Breast epithelium (tissue), 3 donors: ENCODE measurements around the gene RNF126.

Experiments
- POLR2A ChIP-seq: fragments of 450-650 bp; IDR thresholded peaks from one replicate; pipeline ENCODE4 v1.6.1; 2016; ENCODE audit warnings: antibody characterized with exemption, mild to moderate bottlenecking, moderate library complexity
- TF ChIP-seq, protein P1 (sequence below), 3 donors: fragments of 450-650 bp; IDR thresholded peaks; one replicate each; pipeline ENCODE4 v1.5.1; 2016 to 2017; ENCODE audit warnings: antibody characterized with exemption in 3 of 3, mild to moderate bottlenecking in 3 of 3, moderate library complexity in 3 of 3

GRCh38 chr19:656751-657559 is 6.1 kb downstream of the RNF126 start:
- TF ChIP-seq, protein P1, sequence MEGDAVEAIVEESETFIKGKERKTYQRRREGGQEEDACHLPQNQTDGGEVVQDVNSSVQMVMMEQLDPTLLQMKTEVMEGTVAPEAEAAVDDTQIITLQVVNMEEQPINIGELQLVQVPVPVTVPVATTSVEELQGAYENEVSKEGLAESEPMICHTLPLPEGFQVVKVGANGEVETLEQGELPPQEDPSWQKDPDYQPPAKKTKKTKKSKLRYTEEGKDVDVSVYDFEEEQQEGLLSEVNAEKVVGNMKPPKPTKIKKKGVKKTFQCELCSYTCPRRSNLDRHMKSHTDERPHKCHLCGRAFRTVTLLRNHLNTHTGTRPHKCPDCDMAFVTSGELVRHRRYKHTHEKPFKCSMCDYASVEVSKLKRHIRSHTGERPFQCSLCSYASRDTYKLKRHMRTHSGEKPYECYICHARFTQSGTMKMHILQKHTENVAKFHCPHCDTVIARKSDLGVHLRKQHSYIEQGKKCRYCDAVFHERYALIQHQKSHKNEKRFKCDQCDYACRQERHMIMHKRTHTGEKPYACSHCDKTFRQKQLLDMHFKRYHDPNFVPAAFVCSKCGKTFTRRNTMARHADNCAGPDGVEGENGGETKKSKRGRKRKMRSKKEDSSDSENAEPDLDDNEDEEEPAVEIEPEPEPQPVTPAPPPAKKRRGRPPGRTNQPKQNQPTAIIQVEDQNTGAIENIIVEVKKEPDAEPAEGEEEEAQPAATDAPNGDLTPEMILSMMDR (IDR thresholded peaks at IDR 0.05), result no peak
- no peak for TF ChIP-seq POLR2A
